GM12801 (cell line): ENCODE measurements around the gene SLC38A6.

Source experiments
- TF ChIP-seq, protein P1 (sequence below): IDR thresholded peaks from one replicate; pipeline ENCODE4 v1.5.1; 2011; ENCODE audit warnings: control low read depth; ENCODE audit not compliant: insufficient read length; ENCODE audit errors: extremely low read depth

SLC38A6 gene

GRCh38 chr14:60977847-60978246 lies 3.2 kb upstream of the SLC38A6 start:
- TF ChIP-seq, protein P1, sequence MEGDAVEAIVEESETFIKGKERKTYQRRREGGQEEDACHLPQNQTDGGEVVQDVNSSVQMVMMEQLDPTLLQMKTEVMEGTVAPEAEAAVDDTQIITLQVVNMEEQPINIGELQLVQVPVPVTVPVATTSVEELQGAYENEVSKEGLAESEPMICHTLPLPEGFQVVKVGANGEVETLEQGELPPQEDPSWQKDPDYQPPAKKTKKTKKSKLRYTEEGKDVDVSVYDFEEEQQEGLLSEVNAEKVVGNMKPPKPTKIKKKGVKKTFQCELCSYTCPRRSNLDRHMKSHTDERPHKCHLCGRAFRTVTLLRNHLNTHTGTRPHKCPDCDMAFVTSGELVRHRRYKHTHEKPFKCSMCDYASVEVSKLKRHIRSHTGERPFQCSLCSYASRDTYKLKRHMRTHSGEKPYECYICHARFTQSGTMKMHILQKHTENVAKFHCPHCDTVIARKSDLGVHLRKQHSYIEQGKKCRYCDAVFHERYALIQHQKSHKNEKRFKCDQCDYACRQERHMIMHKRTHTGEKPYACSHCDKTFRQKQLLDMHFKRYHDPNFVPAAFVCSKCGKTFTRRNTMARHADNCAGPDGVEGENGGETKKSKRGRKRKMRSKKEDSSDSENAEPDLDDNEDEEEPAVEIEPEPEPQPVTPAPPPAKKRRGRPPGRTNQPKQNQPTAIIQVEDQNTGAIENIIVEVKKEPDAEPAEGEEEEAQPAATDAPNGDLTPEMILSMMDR, result no peak

GRCh38 chr14:60981633-60982455 lies 799 bp downstream of the SLC38A6 start:
- TF ChIP-seq, protein P1, result no peak

GRCh38 chr14:60984196-60984595 lies 3.2 kb downstream of the SLC38A6 start:
- TF ChIP-seq, protein P1, result no peak

- TF ChIP-seq, protein P1, result no peak
Observed at GRCh38 chr14:60986500-60986899, 5.5 kb downstream of the SLC38A6 start.

- TF ChIP-seq, protein P1, result no peak
Observed at GRCh38 chr14:60989599-60989998, 8.6 kb downstream of the SLC38A6 start.

DNA sequence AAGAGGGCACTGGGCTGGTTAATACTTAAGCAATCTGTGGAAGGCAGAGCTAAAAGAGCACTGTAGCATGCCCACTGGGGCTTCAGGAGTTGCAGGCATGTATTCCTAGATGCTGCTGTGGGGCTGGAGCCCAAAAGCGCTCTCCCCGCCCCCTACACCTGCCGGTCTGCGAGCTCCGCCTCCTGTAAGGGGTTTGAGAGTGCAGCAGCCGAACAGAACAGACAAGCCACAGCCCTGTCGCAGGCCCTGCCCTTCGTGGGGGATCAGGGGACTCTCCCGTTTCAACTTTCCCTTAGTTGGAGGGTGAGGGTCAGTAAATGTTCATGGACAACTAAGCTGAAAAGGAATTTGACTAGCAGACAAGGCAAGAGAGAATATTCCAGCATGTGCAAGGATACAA lies 17.6 kb downstream of the SLC38A6 start:
- TF ChIP-seq, protein P1, result no peak

- TF ChIP-seq, protein P1, result no peak
Observed at GRCh38 chr14:60999536-60999935, 18.5 kb downstream of the SLC38A6 start.
